SU-DHL-6 (cell line): Measurements from ENCODE around the gene MAST2.

ENCODE experiments used
- EZH2phosphoT487 ChIP-seq: fragments of 200-600 bp; sonication (generic), shearing (Covaris generic); conservative IDR thresholded peaks from 2 replicates; pipeline ENCODE4 v1.6.1; 2018; ENCODE audit warnings: mild to moderate bottlenecking, antibody characterized with exemption, low read length, moderate library complexity, mixed read lengths
- TF ChIP-seq, protein P1 (sequence below): fragments of 200-600 bp; sonication (generic); IDR thresholded peaks from one replicate; pipeline ENCODE4 v1.5.1; 2017; ENCODE audit warnings: antibody characterized with exemption, mild to moderate bottlenecking, low read length, moderate library complexity; ENCODE audit not compliant: insufficient read depth, poor library complexity, severe bottlenecking

DNA sequence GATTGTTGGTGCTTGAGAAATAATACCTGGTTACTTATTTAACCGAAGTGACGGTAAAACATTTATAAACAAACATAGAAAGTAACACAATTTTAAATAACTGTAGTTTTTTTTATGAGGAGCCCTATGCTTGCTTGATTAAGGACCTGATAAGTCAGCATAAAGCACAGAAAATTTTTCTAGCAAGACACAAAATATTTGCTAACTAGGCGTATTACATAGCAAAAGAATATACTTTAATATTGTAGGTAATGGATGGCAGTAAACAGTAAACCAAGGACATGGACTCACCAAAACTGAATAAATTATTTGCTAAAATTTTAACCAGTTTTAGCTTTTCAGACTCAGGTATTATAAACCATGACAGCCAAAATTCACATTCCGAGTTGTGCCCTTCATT, 90.9 kb downstream of the MAST2 start:
- TF ChIP-seq, protein P1, sequence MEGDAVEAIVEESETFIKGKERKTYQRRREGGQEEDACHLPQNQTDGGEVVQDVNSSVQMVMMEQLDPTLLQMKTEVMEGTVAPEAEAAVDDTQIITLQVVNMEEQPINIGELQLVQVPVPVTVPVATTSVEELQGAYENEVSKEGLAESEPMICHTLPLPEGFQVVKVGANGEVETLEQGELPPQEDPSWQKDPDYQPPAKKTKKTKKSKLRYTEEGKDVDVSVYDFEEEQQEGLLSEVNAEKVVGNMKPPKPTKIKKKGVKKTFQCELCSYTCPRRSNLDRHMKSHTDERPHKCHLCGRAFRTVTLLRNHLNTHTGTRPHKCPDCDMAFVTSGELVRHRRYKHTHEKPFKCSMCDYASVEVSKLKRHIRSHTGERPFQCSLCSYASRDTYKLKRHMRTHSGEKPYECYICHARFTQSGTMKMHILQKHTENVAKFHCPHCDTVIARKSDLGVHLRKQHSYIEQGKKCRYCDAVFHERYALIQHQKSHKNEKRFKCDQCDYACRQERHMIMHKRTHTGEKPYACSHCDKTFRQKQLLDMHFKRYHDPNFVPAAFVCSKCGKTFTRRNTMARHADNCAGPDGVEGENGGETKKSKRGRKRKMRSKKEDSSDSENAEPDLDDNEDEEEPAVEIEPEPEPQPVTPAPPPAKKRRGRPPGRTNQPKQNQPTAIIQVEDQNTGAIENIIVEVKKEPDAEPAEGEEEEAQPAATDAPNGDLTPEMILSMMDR, result no peak
- TF ChIP-seq EZH2phosphoT487, result no peak
